ENCODE results near the gene LINC00237.

- no peak for TF ChIP-seq CTCF (IDR thresholded peaks at IDR 0.05)
- no peak for TF ChIP-seq POLR2A (IDR thresholded peaks at IDR 0.05)
Measured at GRCh38 chr20:21075471-21075870, 30.7 kb downstream of the LINC00237 start.
